Measurements from ENCODE around the gene SLC9A3. TPM values are rescaled to one million over a fixed set of nuclear protein-coding genes. Genes with fewer than 3 reads are reported as not detected.
"Not testable (repeated sequence)": the region's sequence is repeated elsewhere in the genome, so short reads cannot be mapped to it uniquely, and the experiment has no call there.

SLC9A3 gene
- total RNA-seq, 1 donor from 2014 or later: 3.9 TPM

DNA sequence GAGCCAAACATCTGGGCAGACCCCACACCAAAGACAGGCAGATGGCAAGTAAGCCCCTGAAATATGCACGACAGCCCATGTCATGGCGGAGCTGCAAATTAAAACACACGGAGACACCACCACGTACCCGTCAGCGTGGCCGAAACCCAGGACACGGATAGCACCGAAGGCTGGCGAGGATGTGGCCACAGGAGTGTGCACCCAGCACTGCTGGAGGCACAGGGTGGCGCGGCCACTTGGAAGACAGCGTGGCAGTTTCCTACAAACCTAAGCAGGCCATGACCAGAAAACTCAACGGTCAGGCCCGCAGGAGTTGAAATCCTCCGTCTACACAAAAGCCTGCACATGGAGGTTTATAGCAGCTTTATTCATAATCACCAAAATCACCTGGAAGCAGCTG lies 12.8 kb downstream of the SLC9A3 start:
- H3K9me3 ChIP-seq: no peaks in the 10 kb centered on the region
- TF ChIP-seq POLR2A (IDR thresholded peaks at IDR 0.05): no peak
- TF ChIP-seq POLR2AphosphoS5 (IDR thresholded peaks at IDR 0.05; ENCODE audit: insufficient read depth in 1 of 2, low read depth in 1 of 2): no peak
- TF ChIP-seq, protein P1, sequence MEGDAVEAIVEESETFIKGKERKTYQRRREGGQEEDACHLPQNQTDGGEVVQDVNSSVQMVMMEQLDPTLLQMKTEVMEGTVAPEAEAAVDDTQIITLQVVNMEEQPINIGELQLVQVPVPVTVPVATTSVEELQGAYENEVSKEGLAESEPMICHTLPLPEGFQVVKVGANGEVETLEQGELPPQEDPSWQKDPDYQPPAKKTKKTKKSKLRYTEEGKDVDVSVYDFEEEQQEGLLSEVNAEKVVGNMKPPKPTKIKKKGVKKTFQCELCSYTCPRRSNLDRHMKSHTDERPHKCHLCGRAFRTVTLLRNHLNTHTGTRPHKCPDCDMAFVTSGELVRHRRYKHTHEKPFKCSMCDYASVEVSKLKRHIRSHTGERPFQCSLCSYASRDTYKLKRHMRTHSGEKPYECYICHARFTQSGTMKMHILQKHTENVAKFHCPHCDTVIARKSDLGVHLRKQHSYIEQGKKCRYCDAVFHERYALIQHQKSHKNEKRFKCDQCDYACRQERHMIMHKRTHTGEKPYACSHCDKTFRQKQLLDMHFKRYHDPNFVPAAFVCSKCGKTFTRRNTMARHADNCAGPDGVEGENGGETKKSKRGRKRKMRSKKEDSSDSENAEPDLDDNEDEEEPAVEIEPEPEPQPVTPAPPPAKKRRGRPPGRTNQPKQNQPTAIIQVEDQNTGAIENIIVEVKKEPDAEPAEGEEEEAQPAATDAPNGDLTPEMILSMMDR (IDR thresholded peaks at IDR 0.05): no peak
- intact Hi-C loops (cut with DNase I): no loop called here
- H3K4me3 ChIP-seq: no peak overlapping the region
- no peak overlapping the region for H3K27ac ChIP-seq
- peaks cover 18% of the 10 kb centered on the region for H3K4me1 ChIP-seq
- no peak for DNase-seq (ENCODE audit: extremely low spot score in 2 of 2)
- no peaks in the 10 kb centered on the region for H3K36me3 ChIP-seq
- no peaks in the 10 kb centered on the region for H3K27me3 ChIP-seq

DNA sequence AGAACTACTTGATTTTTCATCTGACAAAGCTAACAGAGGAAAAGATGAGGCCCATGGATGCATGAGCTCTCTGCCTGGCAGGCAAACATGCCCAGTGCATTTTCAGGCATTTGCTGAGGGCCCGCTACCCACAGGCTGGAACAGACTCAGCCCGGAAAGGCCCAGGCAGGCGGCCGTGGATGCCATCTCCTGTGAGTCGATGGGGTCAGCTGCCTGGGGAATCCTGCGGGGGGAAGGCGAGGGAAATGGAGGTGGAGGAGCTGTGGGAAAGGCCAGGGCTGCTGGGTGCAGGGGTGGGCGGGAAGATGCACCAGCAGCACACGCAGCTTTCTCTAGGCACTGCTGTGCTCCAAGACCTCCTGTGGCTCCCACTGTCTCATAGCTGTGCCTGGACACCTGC lies 13.7 kb downstream of the SLC9A3 start:
- H3K9me3 ChIP-seq: no peaks in the 10 kb centered on the region
- no peaks in the 10 kb centered on the region for H3K36me3 ChIP-seq
- intact Hi-C loops (cut with DNase I): no loop called here
- H3K4me1 ChIP-seq: peaks cover 23% of the 10 kb centered on the region
- TF ChIP-seq, protein P1 (IDR thresholded peaks at IDR 0.05): no peak
- TF ChIP-seq POLR2AphosphoS5 (IDR thresholded peaks at IDR 0.05; ENCODE audit: insufficient read depth in 1 of 2, low read depth in 1 of 2) (no peak), POLR2A (IDR thresholded peaks at IDR 0.05) (no peak)
- H3K4me3 ChIP-seq: no peak overlapping the region
- DNase-seq (ENCODE audit: extremely low spot score in 2 of 2): no peak
- H3K27me3 ChIP-seq: no peaks in the 10 kb centered on the region
- no peak overlapping the region for H3K27ac ChIP-seq

DNA sequence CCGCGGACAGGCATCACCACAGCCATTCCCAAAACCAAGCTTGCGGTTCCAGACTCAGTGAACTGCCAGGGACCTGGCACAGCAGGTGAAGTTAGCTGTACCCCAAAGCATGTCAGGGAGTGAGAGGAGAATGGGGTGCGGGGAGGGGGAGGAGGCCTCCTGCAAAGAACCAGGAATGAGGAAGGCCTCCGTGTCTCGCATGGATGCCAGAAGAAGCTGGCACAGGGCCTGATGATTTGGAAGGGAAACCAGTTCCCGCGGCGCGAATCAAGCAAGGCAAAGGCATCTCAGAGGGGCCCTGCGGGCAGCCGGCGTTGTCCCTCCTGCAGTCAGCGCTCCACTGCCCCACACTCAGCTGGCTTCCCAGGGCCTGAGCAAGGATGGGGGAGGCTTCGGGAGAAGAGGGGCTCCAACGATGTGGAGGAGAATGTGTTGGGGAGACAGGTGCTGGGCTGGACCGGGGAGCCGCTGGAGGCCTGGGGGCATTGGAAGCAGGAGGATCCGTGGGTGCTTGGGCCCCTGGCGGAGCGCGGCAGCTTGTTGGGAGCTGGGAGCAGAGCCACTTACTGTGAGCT lies 14.6 kb downstream of the SLC9A3 start:
- Histone ChIP-seq H3K27ac (no peak overlapping the region), H3K36me3 (no peaks in the 10 kb centered on the region), H3K27me3 (no peaks in the 10 kb centered on the region), H3K9me3 (no peaks in the 10 kb centered on the region), H3K4me3 (no peak overlapping the region), H3K4me1 (peaks cover 20% of the 10 kb centered on the region)
- DNase-seq (ENCODE audit: extremely low spot score in 2 of 2): no peak
- intact Hi-C loops (cut with DNase I): no loop called here
- TF ChIP-seq POLR2A (IDR thresholded peaks at IDR 0.05) (no peak), POLR2AphosphoS5 (IDR thresholded peaks at IDR 0.05; ENCODE audit: insufficient read depth in 1 of 2, low read depth in 1 of 2) (no peak)
- TF ChIP-seq, protein P1 (IDR thresholded peaks at IDR 0.05): no peak

DNA sequence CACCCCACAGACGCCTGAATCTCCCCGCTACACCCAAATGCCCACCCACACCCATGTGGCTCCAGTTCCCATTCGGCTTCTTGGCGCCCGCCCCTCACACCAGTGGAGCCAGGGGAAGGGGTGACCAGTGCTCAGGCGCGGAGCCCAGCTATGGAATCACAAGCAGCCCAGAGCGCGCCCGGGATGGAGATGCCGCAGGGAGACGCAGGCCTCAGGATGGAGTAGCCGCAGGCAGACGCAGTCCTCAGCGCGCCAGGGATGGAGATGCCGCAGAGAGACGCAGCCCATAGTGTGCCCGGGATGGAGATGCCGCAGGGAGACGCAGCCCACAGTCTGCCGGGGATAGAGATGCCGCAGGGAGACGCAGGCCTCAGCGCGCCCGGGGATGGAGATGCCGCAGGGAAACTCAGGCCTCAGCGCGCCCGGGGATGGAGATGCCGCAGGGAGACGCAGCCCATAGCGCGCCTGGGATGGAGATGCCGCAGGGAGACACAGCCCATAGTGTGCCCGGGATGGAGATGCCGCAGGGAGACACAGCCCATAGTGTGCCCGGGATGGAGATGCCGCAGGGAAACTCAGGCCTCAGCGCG lies 16.2 kb downstream of the SLC9A3 start:
- intact Hi-C loops (cut with DNase I); DNase-seq (ENCODE audit: extremely low spot score in 2 of 2); H3K36me3 ChIP-seq: not testable (repeated sequence)

DNA sequence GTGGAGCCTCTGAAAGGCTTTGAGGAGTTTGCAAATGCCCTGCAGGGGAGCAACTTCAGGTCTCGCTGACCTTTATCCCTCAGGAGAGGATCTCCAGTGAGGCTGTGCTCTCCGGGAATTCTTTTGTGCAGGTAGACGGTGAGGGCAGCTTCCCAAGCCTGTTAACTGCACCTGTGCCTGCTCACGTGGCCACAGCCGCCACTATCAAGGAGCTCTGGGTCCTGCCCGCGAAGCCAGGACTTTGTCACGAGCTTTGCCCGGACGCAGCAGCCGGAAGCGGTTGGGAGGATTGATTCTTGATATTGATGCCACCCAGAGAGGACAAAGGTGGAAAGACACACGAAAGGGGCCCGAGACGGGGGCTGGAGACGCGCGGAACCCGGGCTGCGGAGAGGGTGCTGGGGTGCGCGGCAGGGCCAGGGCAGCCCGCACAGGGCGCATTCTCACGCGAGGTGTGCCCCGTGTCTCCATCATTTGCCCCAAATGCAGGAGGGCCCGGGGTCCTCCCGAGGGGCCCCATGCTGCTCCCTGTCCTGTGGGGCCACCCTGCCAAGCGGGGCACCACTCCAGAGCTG lies 18.2 kb downstream of the SLC9A3 start:
- intact Hi-C loops (cut with DNase I): no loop called here
- no peak for TF ChIP-seq POLR2AphosphoS5 (IDR thresholded peaks at IDR 0.05; ENCODE audit: insufficient read depth in 1 of 2, low read depth in 1 of 2)
- no peak for TF ChIP-seq POLR2A (IDR thresholded peaks at IDR 0.05)
- TF ChIP-seq, protein P1 (IDR thresholded peaks at IDR 0.05): no peak
- Histone ChIP-seq H3K9me3 (no peaks in the 10 kb centered on the region), H3K27me3 (no peaks in the 10 kb centered on the region), H3K27ac (no peak overlapping the region), H3K36me3 (no peaks in the 10 kb centered on the region), H3K4me3 (no peak overlapping the region), H3K4me1 (peaks cover 17% of the 10 kb centered on the region)
- DNase-seq (ENCODE audit: extremely low spot score in 2 of 2): no peak

More for the DNA sequence above, 16.2 kb downstream of the SLC9A3 start:
- H3K9me3 ChIP-seq, H3K4me1 ChIP-seq, H3K27ac ChIP-seq, H3K4me3 ChIP-seq, H3K27me3 ChIP-seq: not testable (repeated sequence)
